K562 (cell line): ENCODE data around the gene CPNE1. TPM values are rescaled to one million over a fixed set of nuclear protein-coding genes. Genes with fewer than 3 reads are reported as not detected.

Source experiments
- ATAC-seq: fragments of 200-7000 bp; cut with Tn5 transposase; 3 replicates; pipeline ENCODE4 v1.9.1; 2020; ENCODE audit warnings: moderate library complexity
- BruUV-seq: library from RNA; stranded (reverse); fragments of 400-500 nt; replicated peaks from 2 replicates; lab custom pipeline; 2021; lab: Mats Ljungman, UMichigan
- CTCF ChIA-PET: fragments of 300-600 bp; formaldehyde crosslinking; extraction: SDS; loops from one replicate; lab custom pipeline; 2021; ENCODE audit warnings: low intra/inter-chr PET ratio; lab: Yijun Ruan, JAX
- POLR2A ChIA-PET: fragments of 300-600, 350-650 bp; sonication (Branson Sonifier 250); formaldehyde crosslinking; extraction: SDS; loops from one replicate; lab custom pipeline; 2021; ENCODE audit warnings: antibody characterized with exemption, inconsistent platforms; lab: Yijun Ruan, JAX
- DNase-seq, 4 experiments: peaks; one replicate each; pipeline versions ENCODE4 v3.0.0 to v3.0.0-alpha.2; 2011 to 2018; ENCODE audit warnings: low spot score in 3 of 4, mixed read lengths in 3 of 4; ENCODE audit errors: extremely low read depth in 1 of 4
- FAIRE-seq: peaks from 2 replicates; lab custom pipeline; 2011; peaks lifted over from hg19 to GRCh38; lab: Jason Lieb, UNC
- H2AFZ ChIP-seq: 2 replicates; pipeline ENCODE4 v1.6.0; 2011; ENCODE audit warnings: low read depth, low read length, control low read depth, inconsistent platforms
- H3K27ac ChIP-seq: fragments of 200-600 bp; 3 replicates; pipeline ENCODE4 v1.8.0; 2011; ENCODE audit warnings: low read depth, mild to moderate bottlenecking, control low read depth, inconsistent platforms, low read length, moderate library complexity, mixed read lengths; ENCODE audit errors: extremely low read depth
- H3K27me3 ChIP-seq, 2 experiments: fragments of 300-600 bp in 1 of 2; 2 replicates in 1 of 2; 3 replicates in 1 of 2; pipeline versions ENCODE4 v1.6.0 to v1.8.0; 2011; ENCODE audit warnings: inconsistent platforms in 2 of 2, low read length in 2 of 2, mild to moderate bottlenecking in 1 of 2, mixed read lengths in 1 of 2, moderate library complexity in 1 of 2; ENCODE audit not compliant: control insufficient read depth in 2 of 2, insufficient read depth in 2 of 2
- H3K36me3 ChIP-seq: fragments of 300-600 bp; 3 replicates; pipeline ENCODE4 v1.8.0; 2011; ENCODE audit warnings: mild to moderate bottlenecking, low read length, inconsistent platforms; ENCODE audit not compliant: control insufficient read depth, insufficient read depth
- H3K4me1 ChIP-seq, 2 experiments: fragments of 200-600 bp in 1 of 2; replicated peaks in 1 of 2; 2 replicates in 1 of 2; 3 replicates in 1 of 2; pipeline versions ENCODE4 v1.5.1 to v1.8.0; 2011; ENCODE audit warnings: inconsistent platforms in 2 of 2, low read length in 2 of 2, mild to moderate bottlenecking in 1 of 2, mixed read lengths in 1 of 2, moderate library complexity in 1 of 2; ENCODE audit not compliant: control insufficient read depth in 2 of 2, insufficient read depth in 2 of 2
- H3K4me2 ChIP-seq: 2 replicates; pipeline ENCODE4 v1.6.1; 2011; ENCODE audit warnings: low read length, control low read depth, inconsistent platforms, mixed read lengths; ENCODE audit not compliant: insufficient read depth
- H3K4me3 ChIP-seq: fragments of 200-600 bp; sonication (generic), shearing (Covaris generic); 2 replicates; pipeline ENCODE4 v1.5.1; 2016; ENCODE audit warnings: control low read depth, inconsistent platforms
- H3K79me2 ChIP-seq: fragments of 200-600 bp; 3 replicates; pipeline ENCODE4 v1.8.0; 2011; ENCODE audit warnings: low read length, inconsistent platforms; ENCODE audit not compliant: control insufficient read depth, insufficient read depth
- H3K9ac ChIP-seq, 2 experiments: 2 replicates each; pipeline versions ENCODE4 v1.6.0 to v1.6.1; 2011; ENCODE audit warnings: low read depth in 2 of 2, low read length in 2 of 2, control low read depth in 1 of 2, inconsistent platforms in 1 of 2, mild to moderate bottlenecking in 1 of 2, mixed read lengths in 1 of 2; ENCODE audit not compliant: insufficient read depth in 1 of 2
- H3K9me1 ChIP-seq: one replicate; pipeline ENCODE4 v1.6.0; 2011; ENCODE audit warnings: inconsistent platforms, mild to moderate bottlenecking, low read length, moderate library complexity; ENCODE audit not compliant: control insufficient read depth, insufficient read depth
- H3K9me3 ChIP-seq: replicated peaks from 2 replicates; pipeline ENCODE4 v1.5.1; 2011; ENCODE audit warnings: low read depth, low read length, inconsistent platforms; ENCODE audit not compliant: control insufficient read depth, insufficient read depth
- H4K20me1 ChIP-seq: replicated peaks from 2 replicates; pipeline ENCODE4 v1.6.1; 2011; ENCODE audit warnings: low read length, inconsistent platforms, mixed read lengths; ENCODE audit not compliant: control insufficient read depth, insufficient read depth
- HMG20B ChIP-seq: fragments of 250-450 bp; sonication (Bioruptor Pico); IDR thresholded peaks from 2 replicates; pipeline ENCODE4 v1.5.0; 2021; ENCODE audit warnings: mild to moderate bottlenecking
- MYC ChIP-seq, 2 experiments: fragments of 250-450 bp in 1 of 2; sonication (Bioruptor Pico) in 1 of 2; IDR thresholded peaks; 2 replicates each; pipeline versions ENCODE4 v1.5.1 to v1.6.1; 2012 to 2021; ENCODE audit warnings: low read depth in 2 of 2, borderline replicate concordance in 1 of 2, improper control_type of control experiment in 1 of 2, low read length in 1 of 2, mild to moderate bottlenecking in 1 of 2, moderate library complexity in 1 of 2
- YY1 ChIP-seq, 3 experiments: IDR thresholded peaks; 2 replicates each; pipeline ENCODE4 v1.6.1; 2011; ENCODE audit warnings: low read length in 2 of 3, mild to moderate bottlenecking in 2 of 3, moderate library complexity in 2 of 3, borderline replicate concordance in 1 of 3, control low read depth in 1 of 3, low read depth in 1 of 3; ENCODE audit not compliant: insufficient read depth in 3 of 3, insufficient replicate concordance in 2 of 3, control insufficient read depth in 1 of 3, insufficient read length in 1 of 3; ENCODE audit errors: extremely low read depth in 1 of 3
- ZBTB1 ChIP-seq: sonication (generic); formaldehyde crosslinking; IDR thresholded peaks from 2 replicates; pipeline ENCODE4 v1.8.1; 2023; ENCODE audit warnings: missing genetic modification reagents, low read depth, mild to moderate bottlenecking, borderline replicate concordance
- ZNF146 ChIP-seq: IDR thresholded peaks from one replicate; pipeline ENCODE4 v1.6.1; 2018; ENCODE audit warnings: missing compliant biosample characterization; ENCODE audit not compliant: unreplicated experiment
- WGBS: fragments of 100-300 bp; shearing (Covaris generic); methylation state at CpG from one replicate; pipeline ENCODE4 v1.1.6; 2016; ENCODE audit warnings: low coverage, mixed read lengths; ENCODE audit not compliant: insufficient coverage; ENCODE audit errors: missing lambda C conversion rate; 5-methylcytosine and 5-hydroxymethylcytosine counted together
- in situ Hi-C: fragments of 300-500 bp; cut with MboI; formaldehyde crosslinking; loops from 4 replicates; pipeline ENCODE4 v1.15.0; 2018; ENCODE audit warnings: inconsistent platforms, mixed read lengths
- intact Hi-C: fragments of 100-400 bp; cut with micrococcal nuclease; formaldehyde crosslinking; loops from 2 replicates; pipeline ENCODE4 v1.14.2; 2022
- polyA plus RNA-seq, 8 experiments: library from polyadenylated mRNA; depleted of rRNA in 4 of 8; stranded (reverse) in 5 of 8; unstranded in 3 of 8; fragments of >200 nt; fragmentation: Nextera tagmentation in 2 of 8; fragmentation: Illumina TruSeq in 1 of 8; extraction: Ambion mirVana in 2 of 8; extraction: Trizol in 1 of 8; gene quantifications; 2 replicates each; pipeline versions ENCODE4 v1.2.1 to v1.2.3, GENCODE V29; 2011 to 2014; ENCODE audit warnings: inconsistent platforms in 1 of 8, missing spikeins in 1 of 8
- total RNA-seq, 7 experiments: library from RNA; depleted of rRNA in 6 of 7; stranded (reverse); fragments of >200 nt in 6 of 7; fragmentation: Illumina TruSeq in 2 of 7; extraction: Trizol in 2 of 7; gene quantifications; 2 replicates each; pipeline versions ENCODE4 v1.2.1 to v1.2.3, GENCODE V29; 2011 to 2021; ENCODE audit warnings: low replicate concordance in 1 of 7

The CPNE1 gene
- total and polyA plus RNA-seq, 9 of the 15 experiments (the other 6 are each of a cell fraction or from before 2014, with no cell fraction given) = 42.1 to 102 (median 56.0) TPM

DNA sequence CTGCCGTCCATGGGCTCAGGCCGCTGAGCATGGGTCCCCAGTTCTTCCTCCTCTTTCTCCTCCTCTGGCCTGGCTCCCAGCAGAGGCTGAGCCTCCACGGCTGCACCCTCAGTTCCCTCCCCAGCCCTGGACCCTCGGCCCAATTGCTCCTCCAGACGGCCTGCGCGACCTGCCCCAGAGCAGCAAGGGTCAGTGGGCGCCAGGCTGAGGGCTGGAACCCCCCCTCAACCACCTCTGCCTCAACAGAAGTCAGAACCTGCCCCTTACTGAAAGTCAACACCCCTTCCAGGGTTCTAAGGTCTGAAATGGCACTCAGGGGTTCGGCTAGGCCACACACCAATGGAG lies 65.0 kb downstream of the CPNE1 start:
- DNase-seq (peak in 1 of 4 experiments; percentile 2), FAIRE-seq (no peak), ATAC-seq (no peak)
- no peak overlapping the region for H2AFZ ChIP-seq
- WGBS = 28% methylated on average over 8 of the region's 9 CpGs
- POLR2A ChIA-PET = interaction anchor here (0.6 to 1.2 kb wide), 3 partner anchors 11 to 130 kb away, joined by 3 to 4 read pairs (median 3); partner anchors contain the start of gene SPAG4
- peaks cover 0 to 35% of the 10 kb centered on the region in 2 experiments; a peak in 3 of 5 replicates for H3K4me1 ChIP-seq
- H3K9me3 ChIP-seq = no peaks in the 10 kb centered on the region
- H3K4me3 ChIP-seq = no peak overlapping the region
- TF ChIP-seq ZNF146 (CRISPR knock-in tag) (no peak), MYC (IDR thresholded peaks at IDR 0.05; ENCODE audit: low read depth, low read length) (no peak), MYC (CRISPR knock-in tag; IDR thresholded peaks at IDR 0.05; ENCODE audit: borderline replicate concordance, low read depth) (no peak), HMG20B (CRISPR knock-in tag) (no peak), YY1 (IDR thresholded peaks at IDR 0.05; ENCODE audit: borderline replicate concordance in 1 of 3, control insufficient read depth in 1 of 3, extremely low read depth in 1 of 3, insufficient read depth in 3 of 3, insufficient read length in 1 of 3, insufficient replicate concordance in 2 of 3, low read depth in 1 of 3, low read length in 2 of 3) (no peak), ZBTB1 (CRISPR knock-in tag) (no peak)
- no peak overlapping the region for H3K4me2 ChIP-seq
- H3K9me1 ChIP-seq = no peaks in the 10 kb centered on the region
- no peaks in the 10 kb centered on the region for H3K79me2 ChIP-seq
- H3K27me3 ChIP-seq = peaks cover 0 to 35% of the 10 kb centered on the region in 2 experiments; a peak in 4 of 5 replicates
- intact Hi-C loops = loop anchor here (5.0 kb wide), 1 partner anchor 87 kb away; no protein-coding TSS in a partner anchor
- in situ Hi-C loops = no loop called here
- H4K20me1 ChIP-seq = no peaks in the 10 kb centered on the region
- H3K9ac ChIP-seq = peak overlapping the region in 1 of 2 experiments; percentile 21; a peak in 1 of 4 replicates
- H3K36me3 ChIP-seq = no peaks in the 10 kb centered on the region
- H3K27ac ChIP-seq = no peak overlapping the region
- CTCF ChIA-PET = no interaction called here
- BruUV-seq = no TSS peak
